ENCODE results near the gene FLNC.

The FLNC gene

GRCh38 chr7:128833946-128834325 is 3.7 kb downstream of the FLNC start:
- H4K20me1 ChIP-seq (ENCODE audit: low read depth, low read length): no peaks in the 10 kb centered on the region
- no peaks in the 10 kb centered on the region for H3K27me3 ChIP-seq (ENCODE audit: low read length)
- H3K79me2 ChIP-seq (ENCODE audit: insufficient read depth, low read length): no peaks in the 10 kb centered on the region
- H3K9me2 ChIP-seq (replicated peaks; ENCODE audit: insufficient read depth, low read length): no peaks in the 10 kb centered on the region
- no peak for TF ChIP-seq EZH2phosphoT487 (conservative IDR thresholded peaks at IDR 0.05; ENCODE audit: low read length)
- no peak for TF ChIP-seq CTCF (IDR thresholded peaks at IDR 0.05; ENCODE audit: insufficient read depth, low read length, poor library complexity, severe bottlenecking)
- no peaks in the 10 kb centered on the region for H3K9me3 ChIP-seq (ENCODE audit: insufficient read depth, low read length)
- H3F3A ChIP-seq (ENCODE audit: insufficient read depth): no peaks in the 10 kb centered on the region
- H2AFZ ChIP-seq (ENCODE audit: low read depth, low read length, severe bottlenecking): no peak overlapping the region
- no peak overlapping the region for H3K9ac ChIP-seq (ENCODE audit: low read length)
- H3K27ac ChIP-seq (ENCODE audit: low read depth, low read length): no peak overlapping the region
- H3K36me3 ChIP-seq (ENCODE audit: low read length): no peaks in the 10 kb centered on the region
- H3K4me2 ChIP-seq (ENCODE audit: low read depth, low read length, poor library complexity, severe bottlenecking): no peak overlapping the region
- H3K4me3 ChIP-seq (ENCODE audit: insufficient read depth, low read length, poor library complexity, severe bottlenecking): no peak overlapping the region

DNA sequence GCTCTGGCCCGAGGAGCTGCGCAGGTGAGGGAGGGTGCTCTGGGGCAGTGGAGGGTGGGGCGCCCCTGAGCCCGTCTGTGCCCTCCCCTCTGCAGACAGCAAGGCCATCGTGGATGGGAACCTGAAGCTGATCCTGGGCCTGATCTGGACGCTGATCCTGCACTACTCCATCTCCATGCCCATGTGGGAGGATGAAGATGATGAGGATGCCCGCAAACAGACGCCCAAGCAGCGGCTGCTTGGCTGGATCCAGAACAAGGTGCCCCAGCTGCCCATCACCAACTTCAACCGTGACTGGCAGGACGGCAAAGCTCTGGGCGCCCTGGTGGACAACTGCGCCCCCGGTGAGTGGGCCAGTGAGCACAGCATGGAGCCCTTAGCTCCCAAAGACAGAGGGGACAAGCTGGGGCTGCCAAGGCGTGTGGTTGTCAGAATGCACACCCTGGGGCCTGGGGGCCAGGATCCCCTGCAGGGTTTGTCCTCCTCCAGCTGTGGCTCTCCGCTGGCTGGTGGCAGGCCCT is 5.1 kb downstream of the FLNC start:
- Histone ChIP-seq H4K20me1 (ENCODE audit: low read depth, low read length) (no peaks in the 10 kb centered on the region), H3K9ac (ENCODE audit: low read length) (no peak overlapping the region), H3K9me3 (ENCODE audit: insufficient read depth, low read length) (no peaks in the 10 kb centered on the region), H3K27ac (ENCODE audit: low read depth, low read length) (no peak overlapping the region), H3F3A (ENCODE audit: insufficient read depth) (no peaks in the 10 kb centered on the region), H3K9me2 (replicated peaks; ENCODE audit: insufficient read depth, low read length) (no peaks in the 10 kb centered on the region), H3K27me3 (ENCODE audit: low read length) (no peaks in the 10 kb centered on the region), H3K4me3 (ENCODE audit: insufficient read depth, low read length, poor library complexity, severe bottlenecking) (no peak overlapping the region), H2AFZ (ENCODE audit: low read depth, low read length, severe bottlenecking) (no peak overlapping the region), H3K79me2 (ENCODE audit: insufficient read depth, low read length) (no peaks in the 10 kb centered on the region), H3K36me3 (ENCODE audit: low read length) (no peaks in the 10 kb centered on the region), H3K4me2 (ENCODE audit: low read depth, low read length, poor library complexity, severe bottlenecking) (no peak overlapping the region)
- TF ChIP-seq CTCF (IDR thresholded peaks at IDR 0.05; ENCODE audit: insufficient read depth, low read length, poor library complexity, severe bottlenecking) (no peak), EZH2phosphoT487 (conservative IDR thresholded peaks at IDR 0.05; ENCODE audit: low read length) (no peak)

GRCh38 chr7:128835790-128836641 is 5.8 kb downstream of the FLNC start:
- H3K9me2 ChIP-seq (replicated peaks; ENCODE audit: insufficient read depth, low read length): no peaks in the 10 kb centered on the region
- no peak overlapping the region for H3K27ac ChIP-seq (ENCODE audit: low read depth, low read length)
- H3K27me3 ChIP-seq (ENCODE audit: low read length): no peaks in the 10 kb centered on the region
- H2AFZ ChIP-seq (ENCODE audit: low read depth, low read length, severe bottlenecking): no peak overlapping the region
- H3F3A ChIP-seq (ENCODE audit: insufficient read depth): no peaks in the 10 kb centered on the region
- TF ChIP-seq CTCF (IDR thresholded peaks at IDR 0.05; ENCODE audit: insufficient read depth, low read length, poor library complexity, severe bottlenecking): no peak
- H3K9me3 ChIP-seq (ENCODE audit: insufficient read depth, low read length): no peaks in the 10 kb centered on the region
- H4K20me1 ChIP-seq (ENCODE audit: low read depth, low read length): no peaks in the 10 kb centered on the region
- no peak overlapping the region for H3K4me3 ChIP-seq (ENCODE audit: insufficient read depth, low read length, poor library complexity, severe bottlenecking)
- no peaks in the 10 kb centered on the region for H3K79me2 ChIP-seq (ENCODE audit: insufficient read depth, low read length)
- H3K4me2 ChIP-seq (ENCODE audit: low read depth, low read length, poor library complexity, severe bottlenecking): no peak overlapping the region
- no peak overlapping the region for H3K9ac ChIP-seq (ENCODE audit: low read length)
- H3K36me3 ChIP-seq (ENCODE audit: low read length): no peaks in the 10 kb centered on the region

All from SU-DHL-6 (cell line).